Measurements from ENCODE around the gene AFAP1. TPM values are rescaled to one million over a fixed set of nuclear protein-coding genes. Genes with fewer than 3 reads are reported as not detected.

Gene AFAP1
- total and polyA plus RNA-seq, 2 of the 8 experiments (the other 6 are each of a cell fraction or from before 2014, with no cell fraction given), result 3.6 to 18.2 TPM

DNA sequence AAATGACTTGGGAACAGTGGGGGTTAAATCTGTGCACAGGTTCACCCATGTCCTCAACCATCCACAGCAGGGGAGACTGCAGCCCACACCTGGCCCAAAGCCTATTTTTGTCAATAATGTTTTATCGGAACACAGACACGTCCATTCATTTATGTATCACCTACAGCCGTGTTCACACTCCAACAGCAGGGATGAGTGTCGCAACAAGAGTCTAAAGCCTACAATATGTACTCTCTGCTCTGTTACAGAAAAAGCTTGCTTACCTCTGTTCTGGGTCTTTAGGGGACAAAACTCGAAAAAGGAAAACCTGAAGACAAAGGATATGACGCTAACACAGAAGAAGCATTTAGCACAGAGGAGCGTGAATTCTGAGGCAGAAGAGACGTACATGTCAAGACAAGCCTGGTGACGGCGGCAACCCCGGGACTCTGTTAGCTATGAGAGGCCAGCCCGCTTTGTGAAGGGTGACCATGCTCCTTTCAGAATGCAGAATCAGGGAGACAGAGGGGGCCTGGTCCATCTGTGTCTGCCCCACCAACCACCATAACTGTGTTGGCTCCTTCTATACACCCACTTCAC lies 45.5 kb downstream of the AFAP1 start:
- WGBS, 2 experiments (ENCODE audit: extremely low coverage in 1 of 2, insufficient coverage in 1 of 2, insufficient read length in 1 of 2, insufficient replicate concordance in 2 of 2, low coverage in 1 of 2, low lambda C conversion rate in 2 of 2, missing lambda C conversion rate in 1 of 2), result 93% methylated on average over 12 of the region's 12 CpGs; no CpG with 5 or more reads in 1 of the 2 experiments
- Histone ChIP-seq H3K27me3 (replicated peaks in 1 of 4; ENCODE audit: control insufficient read depth in 3 of 4, extremely low read depth in 1 of 4, insufficient read depth in 3 of 4, low read length in 3 of 4) (no peaks in the 10 kb centered on the region), H3K23ac (ENCODE audit: insufficient read length) (no peak overlapping the region), H2AK5ac (ENCODE audit: low read depth, low read length) (0 out of 2 replicates have a peak overlapping the region, but pooled peaks have one; percentile 26), H3K4me3 (ENCODE audit: extremely low read depth in 1 of 4, insufficient read depth in 2 of 4, low read depth in 3 of 4, low read length in 4 of 4) (no peak overlapping the region), H3K23me2 (ENCODE audit: low read depth, low read length) (no peaks in the 10 kb centered on the region; the same call in 1 of the 2 replicates), H4K91ac (replicated peaks; ENCODE audit: insufficient read length, low read length) (no peak overlapping the region), H3K27ac (ENCODE audit: low read depth, low read length) (no peak overlapping the region), H3K36me3 (ENCODE audit: control insufficient read depth in 2 of 4, insufficient read depth in 4 of 4, low read length in 3 of 4) (no peaks in the 10 kb centered on the region), H3K79me2 (ENCODE audit: control insufficient read depth in 1 of 2, insufficient read depth in 2 of 2, low read length in 2 of 2) (peaks cover 0 to 43% of the 10 kb centered on the region in 2 experiments; a peak in 2 of 4 replicates), H2BK12ac (ENCODE audit: low read depth, low read length) (0 out of 2 replicates have a peak overlapping the region, but pooled peaks have one; percentile 29), H3K79me1 (ENCODE audit: low read depth, low read length) (peaks cover 12% of the 10 kb centered on the region), H2BK120ac (replicated peaks; ENCODE audit: low read depth, low read length) (no peak overlapping the region), H3K9ac (replicated peaks in 1 of 4; ENCODE audit: extremely low read depth in 1 of 4, low read depth in 3 of 4, low read length in 3 of 4) (no peak overlapping the region), H4K20me1 (replicated peaks in 1 of 2; ENCODE audit: control insufficient read depth in 1 of 2, insufficient read depth in 2 of 2, low read length in 2 of 2) (peaks cover 0 to 2% of the 10 kb centered on the region in 2 experiments), H4K5ac (ENCODE audit: insufficient read length, low read depth, low read length) (no peak overlapping the region), H2BK5ac (ENCODE audit: low read depth, low read length) (peak overlapping the region; percentile 60; the same call in 1 of the 2 replicates), H3K9me3 (ENCODE audit: insufficient read depth in 2 of 2, low read depth in 1 of 2, low read length in 1 of 2) (no peaks in the 10 kb centered on the region), H3K18ac (ENCODE audit: extremely low read depth, low read length) (no peak overlapping the region), H2BK15ac (ENCODE audit: low read length) (no peak overlapping the region), H3K4me2 (ENCODE audit: insufficient read depth in 1 of 2, low read depth in 2 of 2, low read length in 2 of 2) (no peak overlapping the region), H3K56ac (replicated peaks; ENCODE audit: insufficient read length, low read depth, low read length) (no peak overlapping the region), H4K8ac (ENCODE audit: extremely low read depth, insufficient read depth, low read length) (no peak overlapping the region), H3K4ac (replicated peaks; ENCODE audit: insufficient read length, low read depth, low read length) (no peak overlapping the region), H2AFZ (ENCODE audit: low read length) (no peak overlapping the region), H2BK20ac (ENCODE audit: low read length) (0 out of 2 replicates have a peak overlapping the region, but pooled peaks have one; percentile 34), H3K4me1 (replicated peaks in 1 of 4; ENCODE audit: control insufficient read depth in 3 of 4, insufficient read depth in 4 of 4, low read length in 3 of 4) (peaks cover 2 to 19% (median 8%) of the 10 kb centered on the region in 4 experiments; a peak in 6 of 7 replicates), H3K14ac (ENCODE audit: insufficient read length) (no peak overlapping the region)
- FAIRE-seq, result no peak
- ChIA-PET CTCF (ENCODE audit: partially characterized antibody) (interaction anchor here (0.6 to 1.7 kb wide), 4 partner anchors 49 to 88 kb away, joined by 3 to 4 read pairs (median 3); no protein-coding TSS in a partner anchor), POLR2A (ENCODE audit: partially characterized antibody) (no interaction called here)
- no peak for DNase-seq (ENCODE audit: low read depth in 1 of 2, low spot score in 2 of 2)
- no peak for TF ChIP-seq BACH1 (IDR thresholded peaks at IDR 0.05; ENCODE audit: low read length)
- no peak for TF ChIP-seq TCF12 (IDR thresholded peaks at IDR 0.05; ENCODE audit: low read depth, low read length)
- no peak for TF ChIP-seq BCL11A (IDR thresholded peaks at IDR 0.05; ENCODE audit: low read depth in 2 of 2, low read length in 2 of 2)
- TF ChIP-seq CHD1 (IDR thresholded peaks at IDR 0.05; ENCODE audit: low read depth, low read length), result no peak
- TF ChIP-seq FOSL1 (IDR thresholded peaks at IDR 0.05; ENCODE audit: insufficient read depth, low read depth, low read length), result no peak
- no peak for TF ChIP-seq CHD2 (IDR thresholded peaks at IDR 0.05; ENCODE audit: low read length)

Measured in H1 (cell line).